A673 (cell line): ENCODE results near the gene ACTN2. TPM values are rescaled to one million over a fixed set of nuclear protein-coding genes. Genes with fewer than 3 reads are reported as not detected.

ENCODE experiments used
- BruUV-seq: library from RNA; stranded (reverse); fragments of 400-500 nt; replicated peaks from 2 replicates; lab custom pipeline; 2021; lab: Mats Ljungman, UMichigan
- CTCF ChIA-PET: fragments of 300-600 bp; sonication (Branson Sonifier 250); formaldehyde crosslinking; loops from one replicate; lab custom pipeline; 2022; ENCODE audit warnings: antibody characterized with exemption; lab: Charles Lee
- POLR2A ChIA-PET: fragments of 300-600 bp; sonication (Branson Sonifier 250); formaldehyde crosslinking; loops from one replicate; lab custom pipeline; 2022; ENCODE audit warnings: antibody characterized with exemption; ENCODE audit not compliant: low non-redundant PET; lab: Charles Lee
- DNase-seq: peaks from one replicate; pipeline ENCODE4 v3.0.0-alpha.2; 2015; ENCODE audit warnings: low spot score
- H3K27ac ChIP-seq: fragments of 200-600 bp; sonication (generic); 2 replicates; pipeline ENCODE4 v1.5.1; 2016; ENCODE audit warnings: mixed run types, low read depth, mild to moderate bottlenecking, mixed read lengths, antibody characterized with exemption, low read length; ENCODE audit not compliant: poor library complexity, severe bottlenecking
- H3K27me3 ChIP-seq: fragments of 200-600 bp; sonication (generic); replicated peaks from 2 replicates; pipeline ENCODE4 v1.6.1; 2017; ENCODE audit warnings: mixed run types, low read depth, mild to moderate bottlenecking, mixed read lengths, antibody characterized with exemption, low read length; ENCODE audit not compliant: insufficient read depth, poor library complexity
- H3K36me3 ChIP-seq: fragments of 200-600 bp; sonication (generic); 2 replicates; pipeline ENCODE4 v1.6.1; 2016; ENCODE audit warnings: mixed run types, mild to moderate bottlenecking, mixed read lengths, antibody characterized with exemption, low read length; ENCODE audit not compliant: insufficient read depth, poor library complexity, severe bottlenecking
- H3K4me1 ChIP-seq: fragments of 200-600 bp; sonication (generic); 2 replicates; pipeline ENCODE4 v1.6.1; 2017; ENCODE audit warnings: mixed run types, mild to moderate bottlenecking, mixed read lengths, antibody characterized with exemption, low read length; ENCODE audit not compliant: insufficient read depth, poor library complexity, severe bottlenecking
- H3K4me3 ChIP-seq: fragments of 200-600 bp; sonication (generic); 2 replicates; pipeline ENCODE4 v1.5.1; 2016; ENCODE audit warnings: low read depth, mixed run types, mild to moderate bottlenecking, mixed read lengths, low read length; ENCODE audit not compliant: poor library complexity, severe bottlenecking
- H3K9me3 ChIP-seq: fragments of 200-600 bp; sonication (generic); 2 replicates; pipeline ENCODE4 v1.6.1; 2016; ENCODE audit warnings: mixed run types, low read depth, mild to moderate bottlenecking, mixed read lengths, antibody characterized with exemption, low read length; ENCODE audit not compliant: poor library complexity, severe bottlenecking
- EZH2 ChIP-seq: fragments of 200-600 bp; sonication (generic); IDR thresholded peaks from 2 replicates; pipeline ENCODE4 v1.6.1; 2017; ENCODE audit warnings: borderline replicate concordance, low read depth, mild to moderate bottlenecking, mixed read lengths, antibody characterized with exemption, low read length; ENCODE audit not compliant: poor library complexity, severe bottlenecking
- intact Hi-C: fragments of 100-400 bp; cut with micrococcal nuclease; formaldehyde crosslinking; loops from one replicate; pipeline ENCODE4 v1.10.0; 2022; ENCODE audit not compliant: unreplicated experiment
- total RNA-seq: library from RNA; stranded (reverse); gene quantifications from 2 replicates; pipeline ENCODE4 v1.2.3, GENCODE V29; 2021
- TF ChIP-seq, protein P1 (sequence below): fragments of 300-800, 200-600 bp; sonication (generic); conservative IDR thresholded peaks from 2 replicates; pipeline ENCODE4 v1.5.1; 2017; ENCODE audit warnings: low read depth, mild to moderate bottlenecking, antibody characterized with exemption, low read length, moderate library complexity, mixed read lengths

ACTN2 gene
- total RNA-seq, 1 experiment from 2014 or later = 39.4 TPM

DNA sequence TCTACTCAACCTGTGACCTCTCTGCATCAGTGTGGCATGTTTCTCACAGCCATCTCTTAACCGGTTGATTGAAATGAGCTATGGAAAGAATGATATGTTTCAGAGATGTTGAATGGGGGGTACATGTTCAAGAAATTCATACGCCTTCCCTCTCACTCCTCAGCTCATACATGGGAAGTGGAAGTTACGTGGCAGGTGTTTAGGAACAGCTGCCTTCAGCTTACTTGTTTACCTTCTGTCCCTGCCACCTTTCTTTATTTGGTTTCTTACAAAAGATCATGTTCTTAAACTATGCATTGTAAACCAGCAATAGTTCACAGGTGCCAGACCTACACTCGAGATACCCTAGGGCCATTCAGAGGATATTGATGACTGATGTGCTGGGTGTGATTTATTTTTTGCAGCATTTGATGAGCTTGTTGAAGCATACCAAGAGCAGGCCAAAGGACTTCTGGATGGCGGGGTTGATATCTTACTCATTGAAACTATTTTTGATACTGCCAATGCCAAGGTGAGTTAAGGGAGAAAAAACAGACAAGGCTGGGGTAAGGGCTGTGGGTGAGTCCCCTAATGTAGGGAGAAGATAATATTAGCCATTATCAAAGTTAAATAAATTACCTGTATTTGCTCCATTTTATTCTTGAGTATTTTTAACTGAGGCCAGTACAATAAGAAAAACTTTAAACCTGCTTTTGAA lies 126.2 kb downstream of the ACTN2 start:
- intact Hi-C loops = no loop called here
- CTCF ChIA-PET = no interaction called here
- peaks cover 7% of the 10 kb centered on the region for H3K36me3 ChIP-seq
- DNase-seq = no peak
- H3K27ac ChIP-seq = no peak overlapping the region
- peaks cover 25% of the 10 kb centered on the region for H3K4me1 ChIP-seq
- TF ChIP-seq, protein P1, sequence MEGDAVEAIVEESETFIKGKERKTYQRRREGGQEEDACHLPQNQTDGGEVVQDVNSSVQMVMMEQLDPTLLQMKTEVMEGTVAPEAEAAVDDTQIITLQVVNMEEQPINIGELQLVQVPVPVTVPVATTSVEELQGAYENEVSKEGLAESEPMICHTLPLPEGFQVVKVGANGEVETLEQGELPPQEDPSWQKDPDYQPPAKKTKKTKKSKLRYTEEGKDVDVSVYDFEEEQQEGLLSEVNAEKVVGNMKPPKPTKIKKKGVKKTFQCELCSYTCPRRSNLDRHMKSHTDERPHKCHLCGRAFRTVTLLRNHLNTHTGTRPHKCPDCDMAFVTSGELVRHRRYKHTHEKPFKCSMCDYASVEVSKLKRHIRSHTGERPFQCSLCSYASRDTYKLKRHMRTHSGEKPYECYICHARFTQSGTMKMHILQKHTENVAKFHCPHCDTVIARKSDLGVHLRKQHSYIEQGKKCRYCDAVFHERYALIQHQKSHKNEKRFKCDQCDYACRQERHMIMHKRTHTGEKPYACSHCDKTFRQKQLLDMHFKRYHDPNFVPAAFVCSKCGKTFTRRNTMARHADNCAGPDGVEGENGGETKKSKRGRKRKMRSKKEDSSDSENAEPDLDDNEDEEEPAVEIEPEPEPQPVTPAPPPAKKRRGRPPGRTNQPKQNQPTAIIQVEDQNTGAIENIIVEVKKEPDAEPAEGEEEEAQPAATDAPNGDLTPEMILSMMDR = no peak
- no peak for TF ChIP-seq EZH2
- no peak overlapping the region for H3K4me3 ChIP-seq
- POLR2A ChIA-PET = no interaction called here
- no peaks in the 10 kb centered on the region for H3K27me3 ChIP-seq
- no peaks in the 10 kb centered on the region for H3K9me3 ChIP-seq
- no TSS peak for BruUV-seq

Other genes starting within 250 kb of the ACTN2 start
- gene LGALS8, start 162.5 kb upstream of the ACTN2 start, total RNA-seq = 34.4 and 35.3 TPM in 2 replicates
- 47.7 and 59.7 TPM in 2 replicates for gene HEATR1, start 82.0 kb upstream of the ACTN2 start, total RNA-seq
- 36.0 and 40.8 TPM in 2 replicates for gene MTR, start 108.8 kb downstream of the ACTN2 start, total RNA-seq